MCF 10A (cell line): ENCODE results near the gene OTUD6A. TPM values are rescaled to one million over a fixed set of nuclear protein-coding genes. Genes with fewer than 3 reads are reported as not detected.

Source experiments
- BruUV-seq: library from RNA; stranded (reverse); fragments of 400-500 nt; replicated peaks from 2 replicates; lab custom pipeline; 2021; lab: Mats Ljungman, UMichigan
- CTCF ChIA-PET: fragments of 300-600 bp; sonication (Branson Sonifier 250); formaldehyde crosslinking; extraction: SDS; loops from one replicate; lab custom pipeline; 2021; ENCODE audit warnings: antibody characterized with exemption, inconsistent platforms; lab: Yijun Ruan, JAX
- POLR2A ChIA-PET: fragments of 300-600, 350-650 bp; sonication (Branson Sonifier 250); formaldehyde crosslinking; extraction: SDS; loops from one replicate; lab custom pipeline; 2020; ENCODE audit warnings: antibody characterized with exemption, inconsistent platforms; lab: Yijun Ruan, JAX
- DNase-seq: peaks from one replicate; pipeline ENCODE4 v3.0.0-alpha.2; 2018; ENCODE audit not compliant: unreplicated experiment
- H3K27ac Mint-ChIP-seq: one replicate; pipeline ENCODE4 v1.8.0; 2022; ENCODE audit warnings: mild to moderate bottlenecking, low read depth, mixed read lengths; ENCODE audit not compliant: unreplicated experiment
- H3K27me3 Mint-ChIP-seq: one replicate; pipeline ENCODE4 v1.8.0; 2022; ENCODE audit warnings: mixed read lengths; ENCODE audit not compliant: insufficient read depth, unreplicated experiment
- H3K36me3 Mint-ChIP-seq: one replicate; pipeline ENCODE4 v1.8.0; 2022; ENCODE audit warnings: mild to moderate bottlenecking, moderate library complexity, mixed read lengths; ENCODE audit not compliant: insufficient read depth, unreplicated experiment
- H3K4me1 Mint-ChIP-seq: one replicate; pipeline ENCODE4 v1.8.0; 2022; ENCODE audit warnings: mixed read lengths; ENCODE audit not compliant: insufficient read depth, unreplicated experiment
- H3K4me3 Mint-ChIP-seq: one replicate; pipeline ENCODE4 v1.8.0; 2022; ENCODE audit warnings: mild to moderate bottlenecking, moderate library complexity, mixed read lengths; ENCODE audit not compliant: unreplicated experiment
- H3K9me3 Mint-ChIP-seq: one replicate; pipeline ENCODE4 v1.8.0; 2022; ENCODE audit warnings: mixed read lengths; ENCODE audit not compliant: unreplicated experiment
- CTCF ChIP-seq: fragments of 200-600 bp; IDR thresholded peaks from one replicate; pipeline ENCODE4 v1.8.0; 2022; ENCODE audit warnings: antibody characterized with exemption, mild to moderate bottlenecking; ENCODE audit not compliant: unreplicated experiment
- intact Hi-C: fragments of 100-400 bp; cut with micrococcal nuclease; formaldehyde crosslinking; loops from 2 replicates; pipeline ENCODE4 v1.14.1; 2022
- total RNA-seq: library from RNA; stranded (reverse); gene quantifications from 2 replicates; pipeline ENCODE4 v1.2.3, GENCODE V29; 2022

Gene OTUD6A
- total RNA-seq, 1 experiment from 2014 or later = not detected

- intact Hi-C loops = no loop called here
- H3K9me3 Mint-ChIP-seq = no peaks in the 10 kb centered on the region
- no peaks in the 10 kb centered on the region for H3K4me1 Mint-ChIP-seq
- peak; percentile 33 for DNase-seq
- TF ChIP-seq CTCF = no peak
- CTCF ChIA-PET = interaction anchor here (0.7 to 4.8 kb wide), 4 partner anchors 9 to 549 kb away, joined by 3 to 26 read pairs (median 4); no protein-coding TSS in a partner anchor
- H3K27me3 Mint-ChIP-seq = peaks cover 38% of the 10 kb centered on the region
- no TSS peak for BruUV-seq
- H3K4me3 Mint-ChIP-seq = no peak overlapping the region
- POLR2A ChIA-PET = no interaction called here
- H3K27ac Mint-ChIP-seq = no peak overlapping the region
- H3K36me3 Mint-ChIP-seq = no peaks in the 10 kb centered on the region
These were observed 25.8 kb downstream of the OTUD6A start for GRCh38 chrX:70087857-70088630.

GRCh38 chrX:70088751-70089150 is 26.5 kb downstream of the OTUD6A start:
- no peak for TF ChIP-seq CTCF
- CTCF ChIA-PET = interaction anchor here (0.6 to 4.8 kb wide), 3 partner anchors 8 to 470 kb away, joined by 3 to 26 read pairs (median 4); no protein-coding TSS in a partner anchor
- no peak for DNase-seq
- no peaks in the 10 kb centered on the region for H3K36me3 Mint-ChIP-seq
- H3K9me3 Mint-ChIP-seq = no peaks in the 10 kb centered on the region
- intact Hi-C loops = no loop called here
- POLR2A ChIA-PET = no interaction called here
- no peaks in the 10 kb centered on the region for H3K4me1 Mint-ChIP-seq
- H3K27me3 Mint-ChIP-seq = peaks cover 37% of the 10 kb centered on the region
- no peak overlapping the region for H3K27ac Mint-ChIP-seq
- no peak overlapping the region for H3K4me3 Mint-ChIP-seq
- no TSS peak for BruUV-seq

- H3K27ac Mint-ChIP-seq = no peak overlapping the region
- ChIA-PET CTCF (interaction anchor here (0.5 to 4.8 kb wide), 2 partner anchors 7 to 60 kb away, joined by 3 to 26 read pairs; no protein-coding TSS in a partner anchor), POLR2A (no interaction called here)
- peaks cover 27% of the 10 kb centered on the region for H3K27me3 Mint-ChIP-seq
- peak; percentile 15 for DNase-seq
- no peaks in the 10 kb centered on the region for H3K4me1 Mint-ChIP-seq
- TF ChIP-seq CTCF = no peak
- H3K4me3 Mint-ChIP-seq = no peak overlapping the region
- no peaks in the 10 kb centered on the region for H3K36me3 Mint-ChIP-seq
- intact Hi-C loops = no loop called here
- no peaks in the 10 kb centered on the region for H3K9me3 Mint-ChIP-seq
- no TSS peak for BruUV-seq
These were observed 27.5 kb downstream of the OTUD6A start for GRCh38 chrX:70089604-70090297.

- DNase-seq = no peak
- Mint-ChIP-seq H3K4me3 (no peak overlapping the region), H3K36me3 (no peaks in the 10 kb centered on the region), H3K4me1 (no peaks in the 10 kb centered on the region), H3K27me3 (peaks cover 37% of the 10 kb centered on the region), H3K9me3 (no peaks in the 10 kb centered on the region), H3K27ac (no peak overlapping the region)
- ChIA-PET CTCF (interaction anchor here (0.6 to 7.1 kb wide), 7 partner anchors 41 to 649 kb away, joined by 3 to 92 read pairs (median 5); no protein-coding TSS in a partner anchor), POLR2A (no interaction called here)
- no TSS peak for BruUV-seq
- no peak for TF ChIP-seq CTCF
- intact Hi-C loops = no loop called here
These were observed 30.0 kb downstream of the OTUD6A start for GRCh38 chrX:70092247-70092646.
